IMR-90 (cell line): ENCODE data around the gene GNB4. TPM values are rescaled to one million over a fixed set of nuclear protein-coding genes. Genes with fewer than 3 reads are reported as not detected.

Source experiments
- ATAC-seq: fragments of 200-7000 bp; cut with Tn5 transposase; 2 replicates; pipeline ENCODE4 v1.9.1; 2020; ENCODE audit warnings: low read depth, mild to moderate bottlenecking, moderate library complexity
- BruUV-seq: library from RNA; stranded (reverse); fragments of 400-500 nt; replicated peaks from 2 replicates; lab custom pipeline; 2021; lab: Mats Ljungman, UMichigan
- CTCF ChIA-PET: fragments of 300-600 bp; formaldehyde crosslinking; extraction: SDS; loops from one replicate; lab custom pipeline; 2021; ENCODE audit warnings: antibody characterized with exemption; lab: Yijun Ruan, JAX
- POLR2A ChIA-PET: fragments of 300-600 bp; sonication (Branson Sonifier 250); formaldehyde crosslinking; loops from one replicate; lab custom pipeline; 2022; ENCODE audit warnings: antibody characterized with exemption; ENCODE audit not compliant: unreplicated experiment; lab: Charles Lee
- DNase-seq: peaks from one replicate; pipeline ENCODE4 v3.0.0; 2013
- H2AFZ ChIP-seq: replicated peaks from 2 replicates; pipeline ENCODE3; 2013; ENCODE audit warnings: low read length, mild to moderate bottlenecking; ENCODE audit not compliant: poor library complexity
- H2AK5ac ChIP-seq: 2 replicates; pipeline ENCODE4 v1.6.1; 2013; ENCODE audit warnings: low read depth, low read length, inconsistent platforms
- H2AK9ac ChIP-seq: replicated peaks from 2 replicates; pipeline ENCODE3; 2013; ENCODE audit warnings: mild to moderate bottlenecking, low read depth, low read length, moderate library complexity; ENCODE audit not compliant: poor library complexity
- H2BK120ac ChIP-seq: 2 replicates; pipeline ENCODE4 v1.6.1; 2013; ENCODE audit warnings: low read depth, low read length, inconsistent platforms
- H2BK15ac ChIP-seq: 3 replicates; pipeline ENCODE4 v1.6.1; 2013; ENCODE audit warnings: low read depth, low read length, inconsistent platforms
- H2BK20ac ChIP-seq: 2 replicates; pipeline ENCODE4 v1.6.1; 2013; ENCODE audit warnings: low read depth, mild to moderate bottlenecking, inconsistent platforms, low read length, moderate library complexity
- H2BK5ac ChIP-seq: 2 replicates; pipeline ENCODE4 v1.6.1; 2013; ENCODE audit warnings: mild to moderate bottlenecking, low read depth, low read length, inconsistent platforms; ENCODE audit not compliant: poor library complexity, severe bottlenecking
- H3K14ac ChIP-seq: replicated peaks from 2 replicates; pipeline ENCODE4 v1.6.1; 2013; ENCODE audit warnings: low read depth, low read length, inconsistent platforms
- H3K18ac ChIP-seq: 2 replicates; pipeline ENCODE4 v1.6.1; 2013; ENCODE audit warnings: low read depth, low read length, control low read depth
- H3K23ac ChIP-seq: 2 replicates; pipeline ENCODE4 v1.6.1; 2013; ENCODE audit warnings: low read depth, low read length, inconsistent platforms
- H3K27ac ChIP-seq: 2 replicates; pipeline ENCODE4 v1.5.1; 2013; ENCODE audit warnings: mild to moderate bottlenecking, control low read depth, low read length; ENCODE audit not compliant: insufficient read depth
- H3K27me3 ChIP-seq: 2 replicates; pipeline ENCODE4 v1.6.1; 2013; ENCODE audit warnings: low read length; ENCODE audit not compliant: control insufficient read depth, insufficient read depth
- H3K36me3 ChIP-seq: 2 replicates; pipeline ENCODE4 v1.6.1; 2013; ENCODE audit warnings: low read length, mixed read lengths; ENCODE audit not compliant: control insufficient read depth, insufficient read depth
- H3K4ac ChIP-seq: 2 replicates; pipeline ENCODE4 v1.6.1; 2013; ENCODE audit warnings: low read depth, low read length, inconsistent platforms
- H3K4me1 ChIP-seq: 2 replicates; pipeline ENCODE4 v1.6.1; 2013; ENCODE audit warnings: low read length, mixed read lengths; ENCODE audit not compliant: control insufficient read depth, insufficient read depth
- H3K4me2 ChIP-seq: 2 replicates; pipeline ENCODE4 v1.6.1; 2013; ENCODE audit warnings: low read depth, mild to moderate bottlenecking, control low read depth, low read length, moderate library complexity
- H3K4me3 ChIP-seq: 2 replicates; pipeline ENCODE4 v1.5.1; 2013; ENCODE audit warnings: low read depth, mild to moderate bottlenecking, control low read depth, low read length, moderate library complexity; ENCODE audit not compliant: insufficient read depth
- H3K56ac ChIP-seq: 2 replicates; pipeline ENCODE4 v1.6.1; 2013; ENCODE audit warnings: low read length, inconsistent platforms; ENCODE audit not compliant: insufficient read depth; ENCODE audit errors: extremely low read depth
- H3K79me1 ChIP-seq, 2 experiments: 2 replicates each; pipeline ENCODE4 v1.6.1; 2013; ENCODE audit warnings: low read length in 2 of 2, inconsistent platforms in 1 of 2, low read depth in 1 of 2
- H3K9ac ChIP-seq: 2 replicates; pipeline ENCODE4 v1.6.1; 2013; ENCODE audit warnings: low read depth, low read length, control low read depth
- H3K9me1 ChIP-seq: 2 replicates; pipeline ENCODE4 v1.6.1; 2013; ENCODE audit warnings: low read length, inconsistent platforms; ENCODE audit not compliant: insufficient read depth
- H3K9me3 ChIP-seq: 2 replicates; pipeline ENCODE4 v1.6.1; 2013; ENCODE audit warnings: low read length; ENCODE audit not compliant: control insufficient read depth, insufficient read depth
- H4K20me1 ChIP-seq: 2 replicates; pipeline ENCODE4 v1.6.1; 2013; ENCODE audit warnings: low read length, inconsistent platforms; ENCODE audit not compliant: insufficient read depth
- H4K5ac ChIP-seq: 2 replicates; pipeline ENCODE4 v1.6.1; 2013; ENCODE audit warnings: mild to moderate bottlenecking, low read depth, low read length, control low read depth
- H4K8ac ChIP-seq, 2 experiments: 2 replicates each; pipeline ENCODE4 v1.6.1; 2013; ENCODE audit warnings: low read depth in 2 of 2, low read length in 2 of 2, control low read depth in 1 of 2, inconsistent platforms in 1 of 2
- H4K91ac ChIP-seq: 2 replicates; pipeline ENCODE4 v1.6.1; 2013; ENCODE audit warnings: low read depth, low read length, inconsistent platforms; ENCODE audit not compliant: insufficient read depth
- BHLHE40 ChIP-seq: fragments of 150-350 bp; IDR thresholded peaks from 2 replicates; pipeline ENCODE4 v1.6.1; 2016; ENCODE audit warnings: mild to moderate bottlenecking, low read depth, low read length
- CEBPB ChIP-seq: IDR thresholded peaks from 2 replicates; pipeline ENCODE4 v1.6.1; 2012; ENCODE audit warnings: low read depth, low read length, improper control_type of control experiment
- CHD1 ChIP-seq: IDR thresholded peaks from 2 replicates; pipeline ENCODE4 v1.6.1; 2012; ENCODE audit warnings: low read depth, low read length, improper control_type of control experiment
- FOS ChIP-seq: fragments of 150-350 bp; IDR thresholded peaks from 2 replicates; pipeline ENCODE4 v1.6.1; 2016; ENCODE audit warnings: low read depth, low read length
- MAFK ChIP-seq: IDR thresholded peaks from 2 replicates; pipeline ENCODE4 v1.6.1; 2012; ENCODE audit warnings: low read depth, low read length, improper control_type of control experiment
- MAZ ChIP-seq: IDR thresholded peaks from 2 replicates; pipeline ENCODE4 v1.6.1; 2012; ENCODE audit warnings: low read depth, mild to moderate bottlenecking, low read length, improper control_type of control experiment, moderate library complexity, borderline replicate concordance
- MXI1 ChIP-seq: IDR thresholded peaks from 2 replicates; pipeline ENCODE4 v1.6.1; 2012; ENCODE audit warnings: low read depth, mild to moderate bottlenecking, low read length, moderate library complexity, borderline replicate concordance
- NFE2L2 ChIP-seq: fragments of 150-350 bp; IDR thresholded peaks from 2 replicates; pipeline ENCODE4 v1.6.1; 2016; ENCODE audit warnings: low read depth, mild to moderate bottlenecking, low read length
- POLR2A ChIP-seq: IDR thresholded peaks from 2 replicates; pipeline ENCODE4 v1.6.1; 2012; ENCODE audit warnings: mild to moderate bottlenecking, low read depth, low read length
- RAD21 ChIP-seq: IDR thresholded peaks from 2 replicates; pipeline ENCODE4 v1.6.1; 2012; ENCODE audit warnings: low read length, improper control_type of control experiment
- RCOR1 ChIP-seq: IDR thresholded peaks from 2 replicates; pipeline ENCODE4 v1.6.1; 2012; ENCODE audit warnings: mild to moderate bottlenecking, low read length, improper control_type of control experiment; ENCODE audit not compliant: insufficient replicate concordance
- RFX5 ChIP-seq: IDR thresholded peaks from 2 replicates; pipeline ENCODE4 v1.8.0; 2012; ENCODE audit warnings: low read depth, mild to moderate bottlenecking, low read length, moderate library complexity
- SMC3 ChIP-seq: fragments of 150-350 bp; IDR thresholded peaks from 2 replicates; pipeline ENCODE4 v1.6.1; 2016; ENCODE audit warnings: low read depth, mild to moderate bottlenecking, antibody characterized with exemption, low read length, moderate library complexity
- WGBS, 2 experiments: methylation state at CpG; one replicate each; pipeline versions ENCODE4 v1.1.5 to v1.1.7; 2013; ENCODE audit warnings: missing lambda C conversion rate in 2 of 2; ENCODE audit not compliant: insufficient read length in 1 of 2; ENCODE audit errors: extremely low coverage in 2 of 2; 5-methylcytosine and 5-hydroxymethylcytosine counted together
- dilution Hi-C: fragments of 300-500 bp; cut with HindIII; formaldehyde crosslinking; loops from one replicate; pipeline ENCODE4 v1.14.3; 2018; ENCODE audit warnings: low sequenced_read_pairs; ENCODE audit not compliant: unreplicated experiment
- in situ Hi-C: fragments of 300-500 bp; cut with MboI; formaldehyde crosslinking; loops from 3 replicates; pipeline ENCODE4 v1.14.3; 2019; ENCODE audit warnings: low sequenced_read_pairs, inconsistent platforms, mixed read lengths
- intact Hi-C: fragments of 100-400 bp; cut with micrococcal nuclease; formaldehyde crosslinking; loops from 2 replicates; pipeline ENCODE4 v1.10.0; 2022
- polyA plus RNA-seq, 3 experiments: library from polyadenylated mRNA; depleted of rRNA; stranded (reverse); fragments of >200 nt; gene quantifications; 2 replicates each; pipeline ENCODE4 v1.2.3, GENCODE V29; 2012; ENCODE audit warnings: low replicate concordance in 1 of 3
- total RNA-seq: library from RNA; depleted of rRNA; stranded (reverse); fragments of >200 nt; gene quantifications from 2 replicates; pipeline ENCODE4 v1.2.3, GENCODE V29; 2012
- TF ChIP-seq, protein P1 (sequence below): fragments of 150-350 bp; IDR thresholded peaks from 2 replicates; pipeline ENCODE4 v1.6.1; 2016; ENCODE audit warnings: low read depth, mild to moderate bottlenecking, low read length, moderate library complexity, borderline replicate concordance
- TF ChIP-seq, protein P2 (sequence below): conservative IDR thresholded peaks from 2 replicates; pipeline ENCODE4 v1.5.1; 2012; ENCODE audit warnings: mild to moderate bottlenecking, low read depth, low read length, improper control_type of control experiment
- TF ChIP-seq, protein P3 (sequence below): fragments of 150-350 bp; IDR thresholded peaks from 2 replicates; pipeline ENCODE4 v1.6.1; 2017; ENCODE audit warnings: mild to moderate bottlenecking, antibody characterized with exemption, low read length, low read depth

The GNB4 gene
- total and polyA plus RNA-seq, 2 of the 4 experiments (the other 2 are of a cell fraction), result 22.1 to 112 TPM

DNA sequence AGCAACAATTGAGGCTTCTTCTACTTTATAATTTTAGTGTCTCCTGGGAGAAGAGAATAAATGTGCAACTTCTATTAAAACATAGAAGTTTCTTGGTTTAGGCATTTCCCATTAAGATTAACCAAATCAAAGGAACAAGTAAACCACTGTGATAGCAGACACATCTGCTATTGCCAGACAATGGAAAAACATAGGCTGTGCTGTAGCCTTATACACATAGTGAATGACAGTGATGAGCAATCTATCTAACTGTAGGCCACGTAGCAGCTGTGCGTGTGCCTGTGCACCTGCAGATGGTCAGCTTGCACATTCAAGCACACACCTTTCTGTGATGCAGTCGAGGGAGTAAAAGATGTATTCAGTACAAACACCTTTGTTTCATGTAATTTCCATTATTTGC is 32.7 kb downstream of the GNB4 start:
- intact Hi-C loops (no loop called here), in situ Hi-C loops (no loop called here), dilution Hi-C loops (no loop called here)
- Histone ChIP-seq H3K14ac (no peak overlapping the region), H2BK5ac (no peak overlapping the region), H2BK20ac (no peak overlapping the region), H3K27ac (no peak overlapping the region), H3K4ac (no peak overlapping the region), H4K5ac (no peak overlapping the region), H2BK15ac (no peak overlapping the region), H3K36me3 (peaks cover 20% of the 10 kb centered on the region), H3K27me3 (no peaks in the 10 kb centered on the region), H3K9ac (no peak overlapping the region), H3K9me3 (no peaks in the 10 kb centered on the region), H2BK120ac (no peak overlapping the region), H4K8ac (no peak overlapping the region), H4K91ac (no peak overlapping the region), H3K18ac (no peak overlapping the region), H3K4me2 (no peak overlapping the region), H3K56ac (no peak overlapping the region), H3K4me3 (no peak overlapping the region), H4K20me1 (no peaks in the 10 kb centered on the region), H2AFZ (no peak overlapping the region), H3K9me1 (no peaks in the 10 kb centered on the region), H3K4me1 (no peaks in the 10 kb centered on the region), H3K79me1 (peaks cover 12 to 16% of the 10 kb centered on the region in 2 experiments), H2AK9ac (no peak overlapping the region), H2AK5ac (no peak overlapping the region), H3K23ac (no peak overlapping the region)
- no peak for DNase-seq
- no peak for ATAC-seq
- no peak for TF ChIP-seq RFX5
- no peak for TF ChIP-seq POLR2A
- TF ChIP-seq, protein P1, sequence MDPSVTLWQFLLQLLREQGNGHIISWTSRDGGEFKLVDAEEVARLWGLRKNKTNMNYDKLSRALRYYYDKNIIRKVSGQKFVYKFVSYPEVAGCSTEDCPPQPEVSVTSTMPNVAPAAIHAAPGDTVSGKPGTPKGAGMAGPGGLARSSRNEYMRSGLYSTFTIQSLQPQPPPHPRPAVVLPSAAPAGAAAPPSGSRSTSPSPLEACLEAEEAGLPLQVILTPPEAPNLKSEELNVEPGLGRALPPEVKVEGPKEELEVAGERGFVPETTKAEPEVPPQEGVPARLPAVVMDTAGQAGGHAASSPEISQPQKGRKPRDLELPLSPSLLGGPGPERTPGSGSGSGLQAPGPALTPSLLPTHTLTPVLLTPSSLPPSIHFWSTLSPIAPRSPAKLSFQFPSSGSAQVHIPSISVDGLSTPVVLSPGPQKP, result no peak
- no peak for TF ChIP-seq CEBPB
- TF ChIP-seq MAFK, result no peak
- TF ChIP-seq MAZ, result no peak
- no peak for TF ChIP-seq BHLHE40
- TF ChIP-seq RAD21, result no peak
- no peak for TF ChIP-seq RCOR1
- no peak for TF ChIP-seq SMC3
- no peak for TF ChIP-seq MXI1
- TF ChIP-seq, protein P2, sequence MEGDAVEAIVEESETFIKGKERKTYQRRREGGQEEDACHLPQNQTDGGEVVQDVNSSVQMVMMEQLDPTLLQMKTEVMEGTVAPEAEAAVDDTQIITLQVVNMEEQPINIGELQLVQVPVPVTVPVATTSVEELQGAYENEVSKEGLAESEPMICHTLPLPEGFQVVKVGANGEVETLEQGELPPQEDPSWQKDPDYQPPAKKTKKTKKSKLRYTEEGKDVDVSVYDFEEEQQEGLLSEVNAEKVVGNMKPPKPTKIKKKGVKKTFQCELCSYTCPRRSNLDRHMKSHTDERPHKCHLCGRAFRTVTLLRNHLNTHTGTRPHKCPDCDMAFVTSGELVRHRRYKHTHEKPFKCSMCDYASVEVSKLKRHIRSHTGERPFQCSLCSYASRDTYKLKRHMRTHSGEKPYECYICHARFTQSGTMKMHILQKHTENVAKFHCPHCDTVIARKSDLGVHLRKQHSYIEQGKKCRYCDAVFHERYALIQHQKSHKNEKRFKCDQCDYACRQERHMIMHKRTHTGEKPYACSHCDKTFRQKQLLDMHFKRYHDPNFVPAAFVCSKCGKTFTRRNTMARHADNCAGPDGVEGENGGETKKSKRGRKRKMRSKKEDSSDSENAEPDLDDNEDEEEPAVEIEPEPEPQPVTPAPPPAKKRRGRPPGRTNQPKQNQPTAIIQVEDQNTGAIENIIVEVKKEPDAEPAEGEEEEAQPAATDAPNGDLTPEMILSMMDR, result no peak
- TF ChIP-seq, protein P3, sequence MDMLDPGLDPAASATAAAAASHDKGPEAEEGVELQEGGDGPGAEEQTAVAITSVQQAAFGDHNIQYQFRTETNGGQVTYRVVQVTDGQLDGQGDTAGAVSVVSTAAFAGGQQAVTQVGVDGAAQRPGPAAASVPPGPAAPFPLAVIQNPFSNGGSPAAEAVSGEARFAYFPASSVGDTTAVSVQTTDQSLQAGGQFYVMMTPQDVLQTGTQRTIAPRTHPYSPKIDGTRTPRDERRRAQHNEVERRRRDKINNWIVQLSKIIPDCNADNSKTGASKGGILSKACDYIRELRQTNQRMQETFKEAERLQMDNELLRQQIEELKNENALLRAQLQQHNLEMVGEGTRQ, result no peak
- no peak for TF ChIP-seq CHD1
- TF ChIP-seq FOS, result no peak
- TF ChIP-seq NFE2L2, result no peak
- CTCF ChIA-PET, result no interaction called here
- BruUV-seq, result no TSS peak
- POLR2A ChIA-PET, result no interaction called here
- no CpG with 5 or more reads among the region's 3 CpGs for WGBS, 2 experiments
